ENCODE measurements around the gene SNRPD2. TPM values are rescaled to one million over a fixed set of nuclear protein-coding genes. Genes with fewer than 3 reads are reported as not detected.
A peak's percentile ranks its signal among the peaks of the same experiment; 100 is the strongest.
"Not testable (repeated sequence)": the region's sequence is repeated elsewhere in the genome, so short reads cannot be mapped to it uniquely, and the experiment has no call there.

Gene SNRPD2
- total RNA-seq, 1 donor from 2014 or later = 186 TPM

GRCh38 chr19:45701676-45702075 is 9.9 kb upstream of the SNRPD2 start:
- DNase-seq = no peak

GRCh38 chr19:45693106-45693788 is 1.5 kb upstream of the SNRPD2 start:
- DNase-seq = peak; percentile 18

GRCh38 chr19:45692187-45693105 is 693 bp upstream of the SNRPD2 start, which contains the start of gene QPCTL:
QPCTL (plus strand) TSS chr19:45692666; CDS start chr19:45692704, 38 bp downstream.
- DNase-seq = peak; percentile 98

GRCh38 chr19:45687599-45687998 is 4.2 kb downstream of the SNRPD2 start:
- DNase-seq = no peak

- DNase-seq = not testable (repeated sequence)
These were observed 6.7 kb downstream of the SNRPD2 start for GRCh38 chr19:45685045-45685444.

GRCh38 chr19:45682908-45683307 is 8.8 kb downstream of the SNRPD2 start:
- no peak for DNase-seq

GRCh38 chr19:45682117-45682516 is 9.6 kb downstream of the SNRPD2 start:
- no peak for DNase-seq

- DNase-seq = peak; percentile 26
These were observed 10.2 kb downstream of the SNRPD2 start for GRCh38 chr19:45681391-45682015.

- DNase-seq = no peak
These were observed 14.2 kb downstream of the SNRPD2 start for GRCh38 chr19:45677351-45678230.

- no peak for DNase-seq
These were observed 14.9 kb downstream of the SNRPD2 start for GRCh38 chr19:45676851-45677263.

GRCh38 chr19:45674946-45675345 is 16.8 kb downstream of the SNRPD2 start:
- no peak for DNase-seq

GRCh38 chr19:45670670-45671453 is 20.9 kb downstream of the SNRPD2 start:
- DNase-seq = no peak

GRCh38 chr19:45668342-45668871 is 23.3 kb downstream of the SNRPD2 start:
- peak; percentile 28 for DNase-seq

- DNase-seq = peak; percentile 20
These were observed 24.0 kb downstream of the SNRPD2 start, which contains the start of gene GIPR for GRCh38 chr19:45667620-45668341. GIPR (plus strand) TSS chr19:45668221; CDS start chr19:45669521, 1,300 bp downstream.

- peak; percentile 60 for DNase-seq
These were observed 27.2 kb downstream of the SNRPD2 start for GRCh38 chr19:45664575-45664974.

- no peak for DNase-seq
These were observed 28.0 kb downstream of the SNRPD2 start for GRCh38 chr19:45663800-45664199.

- no peak for DNase-seq
These were observed 31.1 kb downstream of the SNRPD2 start for GRCh38 chr19:45660636-45661035.

GRCh38 chr19:45659096-45659729 is 32.5 kb downstream of the SNRPD2 start:
- DNase-seq = no peak

- DNase-seq = no peak
These were observed 34.1 kb downstream of the SNRPD2 start for GRCh38 chr19:45657520-45658167.
